GM23248 (cell line): ENCODE results near the gene OR8G5. TPM values are rescaled to one million over a fixed set of nuclear protein-coding genes. Genes with fewer than 3 reads are reported as not detected.
"Not testable (repeated sequence)": the region's sequence is repeated elsewhere in the genome, so short reads cannot be mapped to it uniquely, and the experiment has no call there.

Experiments used
- DNase-seq: peaks from one replicate; pipeline ENCODE4 v3.0.0-alpha.2; 2015
- H2AFZ ChIP-seq: fragments of 200-600 bp; sonication (generic); 2 replicates; pipeline ENCODE4 v1.6.1; 2016; ENCODE audit warnings: antibody characterized with exemption
- H3F3A ChIP-seq: fragments of 200-600 bp; sonication (generic); 2 replicates; pipeline ENCODE4 v1.6.1; 2016; ENCODE audit warnings: mild to moderate bottlenecking, antibody characterized with exemption, mixed run types; ENCODE audit not compliant: insufficient read depth
- H3K27ac ChIP-seq: fragments of 200-600 bp; sonication (generic); 2 replicates; pipeline ENCODE4 v1.5.1; 2016; ENCODE audit warnings: mild to moderate bottlenecking
- H3K27me3 ChIP-seq: fragments of 200-600 bp; sonication (generic); replicated peaks from 2 replicates; pipeline ENCODE4 v1.6.1; 2016; ENCODE audit warnings: mild to moderate bottlenecking; ENCODE audit not compliant: insufficient read depth
- H3K36me3 ChIP-seq: fragments of 200-600 bp; sonication (generic); 2 replicates; pipeline ENCODE4 v1.6.1; 2016; ENCODE audit warnings: low read depth, mild to moderate bottlenecking
- H3K4me1 ChIP-seq: fragments of 200-600 bp; sonication (generic); 2 replicates; pipeline ENCODE4 v1.6.1; 2016; ENCODE audit warnings: mild to moderate bottlenecking; ENCODE audit not compliant: insufficient read depth
- H3K4me2 ChIP-seq: fragments of 200-600 bp; sonication (generic); one replicate; pipeline ENCODE4 v1.6.1; 2016; ENCODE audit warnings: mild to moderate bottlenecking; ENCODE audit not compliant: unreplicated experiment
- H3K4me3 ChIP-seq: fragments of 200-600 bp; sonication (generic); 2 replicates; pipeline ENCODE4 v1.5.1; 2016; ENCODE audit warnings: mild to moderate bottlenecking
- H3K79me2 ChIP-seq: fragments of 200-600 bp; sonication (generic); 2 replicates; pipeline ENCODE4 v1.6.1; 2016; ENCODE audit warnings: mild to moderate bottlenecking; ENCODE audit not compliant: insufficient read depth
- H3K9ac ChIP-seq: fragments of 200-600 bp; sonication (generic); 2 replicates; pipeline ENCODE4 v1.6.1; 2016; ENCODE audit warnings: mild to moderate bottlenecking
- H3K9me2 ChIP-seq: fragments of 200-600 bp; sonication (generic); 2 replicates; pipeline ENCODE4 v1.6.1; 2016; ENCODE audit warnings: mixed run types, mild to moderate bottlenecking, moderate library complexity; ENCODE audit not compliant: insufficient read depth
- H3K9me3 ChIP-seq: fragments of 200-600 bp; sonication (generic); one replicate; pipeline ENCODE4 v1.6.1; 2017; ENCODE audit warnings: low read depth
- H4K20me1 ChIP-seq: fragments of 200-600 bp; sonication (generic); 2 replicates; pipeline ENCODE4 v1.6.0; 2016; ENCODE audit not compliant: insufficient read depth
- EZH2 ChIP-seq: fragments of 200-600 bp; sonication (generic); IDR thresholded peaks from 2 replicates; pipeline ENCODE4 v1.6.1; 2018; ENCODE audit warnings: antibody characterized with exemption, mild to moderate bottlenecking; ENCODE audit not compliant: insufficient read depth, poor library complexity, severe bottlenecking
- EZH2phosphoT487 ChIP-seq: fragments of 200-600 bp; sonication (generic); IDR thresholded peaks from 2 replicates; pipeline ENCODE4 v1.6.1; 2018; ENCODE audit warnings: antibody characterized with exemption, moderate library complexity, mild to moderate bottlenecking, low read depth; ENCODE audit not compliant: insufficient read depth
- WGBS, 2 experiments: methylation state at CpG; one replicate each; pipeline ENCODE4 v1.1.6; 2015 to 2017; ENCODE audit warnings: low lambda C conversion rate in 2 of 2, low coverage in 1 of 2; ENCODE audit errors: missing lambda C conversion rate in 2 of 2; 5-methylcytosine and 5-hydroxymethylcytosine counted together
- in situ Hi-C: fragments of 300-500 bp; cut with MboI; formaldehyde crosslinking; loops from 2 replicates; pipeline ENCODE4 v1.15.0; 2020
- polyA plus RNA-seq: library from polyadenylated mRNA; unstranded; fragments of >200 nt; fragmentation: Nextera tagmentation; extraction: Ambion mirVana; gene quantifications from 2 replicates; pipeline ENCODE4 v1.2.1, GENCODE V29; 2016
- total RNA-seq: library from RNA; depleted of rRNA; stranded (reverse); fragments of >200 nt; shearing (Covaris generic); gene quantifications from 2 replicates; pipeline ENCODE4 v1.2.3, GENCODE V29; 2014

OR8G5 gene
- total and polyA plus RNA-seq, 2 experiments from 2014 or later, result not detected

DNA sequence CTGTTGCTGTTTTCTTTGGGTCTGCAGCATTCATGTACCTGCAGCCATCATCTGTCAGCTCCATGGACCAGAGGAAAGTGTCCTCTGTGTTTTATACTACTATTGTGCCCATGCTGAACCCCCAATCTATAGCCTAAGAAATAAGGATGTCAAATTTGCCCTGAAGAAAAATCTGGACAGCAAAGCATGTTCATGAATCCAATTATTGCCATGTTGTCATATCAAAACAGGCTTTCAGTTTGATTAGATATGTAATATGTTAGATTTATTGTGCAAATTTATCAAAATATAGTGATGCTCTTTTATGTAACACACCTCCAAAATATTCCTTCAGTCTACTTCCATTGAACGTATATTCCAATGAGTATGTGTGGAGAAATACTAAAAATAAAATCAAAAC, 30.7 kb upstream of the OR8G5 start:
- Histone ChIP-seq H3K9me3 (no peaks in the 10 kb centered on the region), H4K20me1 (no peaks in the 10 kb centered on the region), H3K4me1 (no peaks in the 10 kb centered on the region), H3K4me3 (no peak overlapping the region), H3K27me3 (no peaks in the 10 kb centered on the region; the same call in 1 of the 2 replicates), H3K27ac (no peak overlapping the region), H3K79me2 (no peaks in the 10 kb centered on the region), H2AFZ (no peak overlapping the region), H3K36me3 (no peaks in the 10 kb centered on the region), H3K9ac (no peak overlapping the region), H3K9me2 (no peaks in the 10 kb centered on the region), H3K4me2 (no peak overlapping the region), H3F3A (no peaks in the 10 kb centered on the region)
- no peak for TF ChIP-seq EZH2
- no peak for TF ChIP-seq EZH2phosphoT487
- no peak for DNase-seq
- 17 to 33% methylated on average over 1 of the region's 1 CpG for WGBS, 2 experiments
- in situ Hi-C loops, result no loop called here

DNA sequence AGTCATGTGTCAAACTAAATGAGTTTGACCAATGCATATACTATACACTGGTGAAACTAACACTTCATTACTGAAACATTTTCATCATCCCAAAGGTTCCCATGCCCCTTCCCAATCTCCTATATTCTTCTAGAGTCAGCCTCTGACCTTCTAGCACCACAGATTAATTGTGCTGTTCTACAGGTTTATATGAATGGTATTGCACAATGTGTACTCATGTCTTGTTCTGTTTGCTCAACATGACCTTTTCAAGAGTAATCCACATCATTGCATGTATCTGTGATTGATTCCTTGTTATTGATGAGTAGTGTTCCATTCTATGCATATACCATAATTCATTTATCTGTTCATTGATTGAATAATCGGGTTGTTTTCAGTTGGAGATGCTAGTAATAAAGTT, 22.8 kb upstream of the OR8G5 start:
- H4K20me1 ChIP-seq, result no peaks in the 10 kb centered on the region
- in situ Hi-C loops, result no loop called here
- no peak overlapping the region for H3K4me3 ChIP-seq
- no peak overlapping the region for H3K4me2 ChIP-seq
- H3F3A ChIP-seq, result no peaks in the 10 kb centered on the region
- WGBS, 2 experiments, result 37 to 40% methylated on average over 1 of the region's 1 CpG
- TF ChIP-seq EZH2, result no peak
- no peak for TF ChIP-seq EZH2phosphoT487
- H3K27me3 ChIP-seq, result no peaks in the 10 kb centered on the region; the same call in 1 of the 2 replicates
- H3K27ac ChIP-seq, result no peak overlapping the region
- no peaks in the 10 kb centered on the region for H3K9me3 ChIP-seq
- H2AFZ ChIP-seq, result no peak overlapping the region
- DNase-seq, result no peak
- no peaks in the 10 kb centered on the region for H3K79me2 ChIP-seq
- no peaks in the 10 kb centered on the region for H3K36me3 ChIP-seq
- H3K4me1 ChIP-seq, result no peaks in the 10 kb centered on the region
- no peak overlapping the region for H3K9ac ChIP-seq
- H3K9me2 ChIP-seq, result no peaks in the 10 kb centered on the region

DNA sequence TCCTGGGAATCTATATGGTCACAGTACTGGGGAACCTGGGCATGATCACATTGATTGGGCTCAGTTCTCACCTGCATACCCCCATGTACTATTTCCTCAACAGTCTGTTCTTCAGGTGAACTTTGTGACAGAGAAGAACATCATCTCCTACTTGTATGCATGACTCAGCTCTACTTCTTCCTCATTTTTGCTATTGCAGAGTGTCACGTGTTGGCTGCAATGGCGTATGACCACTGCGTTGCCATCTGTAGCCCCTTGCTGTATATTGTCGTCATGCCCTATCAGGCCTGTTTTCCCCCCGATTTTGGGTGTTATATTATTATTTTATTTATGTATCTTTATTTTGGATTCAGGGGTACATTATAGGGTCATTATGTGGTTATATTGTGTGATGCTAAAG, 17.7 kb upstream of the OR8G5 start:
- no peak overlapping the region for H2AFZ ChIP-seq
- TF ChIP-seq EZH2 (no peak), EZH2phosphoT487 (no peak)
- 45 to 47% methylated on average over 5 of the region's 5 CpGs for WGBS, 2 experiments
- H3K36me3 ChIP-seq, result no peaks in the 10 kb centered on the region
- no peak overlapping the region for H3K4me3 ChIP-seq
- in situ Hi-C loops, result no loop called here
- no peaks in the 10 kb centered on the region for H3F3A ChIP-seq
- no peaks in the 10 kb centered on the region for H4K20me1 ChIP-seq
- DNase-seq, result no peak
- no peak overlapping the region for H3K4me2 ChIP-seq
- H3K27ac ChIP-seq, result no peak overlapping the region
- H3K27me3 ChIP-seq, result no peaks in the 10 kb centered on the region; the same call in 1 of the 2 replicates
- H3K4me1 ChIP-seq, result no peaks in the 10 kb centered on the region
- no peaks in the 10 kb centered on the region for H3K9me2 ChIP-seq
- H3K9me3 ChIP-seq, result no peaks in the 10 kb centered on the region
- no peaks in the 10 kb centered on the region for H3K79me2 ChIP-seq
- H3K9ac ChIP-seq, result no peak overlapping the region

DNA sequence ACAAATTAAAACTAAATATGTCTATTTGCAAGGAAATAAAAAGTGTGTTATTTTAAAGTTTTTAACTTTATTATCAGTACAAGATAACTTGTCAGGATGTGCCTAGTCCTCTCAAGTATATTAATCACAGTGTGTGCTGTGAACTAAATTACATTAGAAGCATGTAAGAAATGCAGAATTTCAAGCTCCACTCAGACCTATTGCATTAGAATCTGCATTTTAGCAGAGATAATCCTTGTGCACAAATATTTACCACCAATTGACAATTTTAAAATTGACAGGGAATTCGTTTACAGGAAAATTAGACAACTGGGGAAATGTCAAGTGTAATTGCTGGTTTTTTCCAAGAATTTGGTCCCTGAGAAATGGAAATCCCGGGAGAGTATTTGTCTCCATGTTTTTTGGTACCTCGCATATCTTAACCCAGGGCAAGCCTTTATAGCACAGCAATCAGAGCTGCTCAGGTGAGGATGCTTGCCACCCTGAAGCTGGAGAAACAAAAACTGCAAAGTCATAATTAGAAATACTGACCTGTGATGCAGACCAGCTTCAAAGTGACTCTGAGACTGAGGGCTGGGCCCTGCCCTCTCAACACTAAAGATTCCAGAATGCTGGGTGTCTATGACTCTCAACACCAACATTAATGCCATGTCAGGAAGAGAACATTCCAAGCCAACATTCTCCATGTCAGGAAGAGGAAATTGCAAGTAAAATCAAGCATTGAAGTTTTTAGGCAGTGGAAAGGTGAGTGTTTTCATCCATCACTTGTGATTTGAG, 15.4 kb upstream of the OR8G5 start, which contains the start of gene OR8G1:
Gene OR8G1 (plus strand): TSS at position 475 of the 777 bp plus-strand sequence. CDS start 8,581 bp downstream, outside the sequence.
- in situ Hi-C loops, result no loop called here
- H3F3A ChIP-seq, result no peaks in the 10 kb centered on the region

GRCh38 chr11:124249869-124250268, 6.3 kb upstream of the OR8G5 start:
- in situ Hi-C loops, H3K9me3 ChIP-seq, DNase-seq, H3K9me2 ChIP-seq, H2AFZ ChIP-seq, H3F3A ChIP-seq, H3K4me2 ChIP-seq, H3K4me3 ChIP-seq, H3K79me2 ChIP-seq, H4K20me1 ChIP-seq, H3K4me1 ChIP-seq, H3K9ac ChIP-seq, H3K36me3 ChIP-seq, H3K27me3 ChIP-seq, H3K27ac ChIP-seq: not testable (repeated sequence)
- 55 to 62% methylated on average over 3 of the region's 3 CpGs for WGBS, 2 experiments

More for the DNA sequence above, 15.4 kb upstream of the OR8G5 start, which contains the start of gene OR8G1:
- no peak within 1 kb of the TSS for H3K27ac ChIP-seq
- DNase-seq, result no peak
- H3K4me3 ChIP-seq, result no peak within 1 kb of the TSS
- H3K79me2 ChIP-seq, result no peaks in the 10 kb centered on the region
- TF ChIP-seq EZH2 (no peak), EZH2phosphoT487 (no peak)
- WGBS, 2 experiments, result 28 to 34% methylated on average over 3 of the region's 3 CpGs
- no peaks in the 10 kb centered on the region; the same call in 1 of the 2 replicates for H3K27me3 ChIP-seq
- no peaks in the 10 kb centered on the region for H3K36me3 ChIP-seq
- no peaks in the 10 kb centered on the region for H3K4me1 ChIP-seq
- H3K9me2 ChIP-seq, result no peaks in the 10 kb centered on the region
- no peak within 1 kb of the TSS for H3K4me2 ChIP-seq
- no peaks in the 10 kb centered on the region for H3K9me3 ChIP-seq
- no peak within 1 kb of the TSS for H3K9ac ChIP-seq
- no peaks in the 10 kb centered on the region for H4K20me1 ChIP-seq
- H2AFZ ChIP-seq, result no peak within 1 kb of the TSS

- H3K36me3 ChIP-seq, H4K20me1 ChIP-seq, H3F3A ChIP-seq, DNase-seq, H3K4me1 ChIP-seq, H3K27ac ChIP-seq, H2AFZ ChIP-seq, in situ Hi-C loops, H3K9me3 ChIP-seq, H3K4me2 ChIP-seq, H3K27me3 ChIP-seq, H3K9ac ChIP-seq, H3K79me2 ChIP-seq, H3K4me3 ChIP-seq, H3K9me2 ChIP-seq: not testable (repeated sequence)
- WGBS, 2 experiments, result 42 to 43% methylated on average over 4 of the region's 4 CpGs
Observed at GRCh38 chr11:124265041-124265440, 8.9 kb downstream of the OR8G5 start.

DNA sequence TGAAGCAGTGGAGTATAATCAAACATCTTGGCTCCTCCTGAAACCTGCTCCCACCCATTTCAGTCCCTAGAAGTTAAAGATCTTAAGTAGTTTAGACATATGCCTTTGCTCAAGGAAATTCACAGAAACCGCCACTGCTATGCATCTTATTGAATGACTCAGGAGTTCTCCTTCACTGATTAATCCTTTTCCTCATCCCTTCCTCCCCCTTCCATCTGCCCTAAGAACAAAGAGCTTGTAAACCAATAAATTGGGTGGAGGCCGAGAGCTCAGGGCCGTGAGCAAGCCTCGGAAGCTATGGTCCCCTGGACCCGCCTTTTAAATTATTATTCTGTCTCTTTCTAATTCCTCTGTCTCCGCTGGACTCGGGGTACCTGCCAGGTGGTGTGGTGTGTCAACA, 14.7 kb downstream of the OR8G5 start:
- H2AFZ ChIP-seq, H3K9ac ChIP-seq, H3K4me1 ChIP-seq, H3K36me3 ChIP-seq, H3K9me3 ChIP-seq, H3F3A ChIP-seq, in situ Hi-C loops, H3K79me2 ChIP-seq, H3K4me2 ChIP-seq, DNase-seq, H3K4me3 ChIP-seq, H3K27ac ChIP-seq, H3K9me2 ChIP-seq, H4K20me1 ChIP-seq: not testable (repeated sequence)
- peaks cover 12% of the 10 kb centered on the region; the same call in 1 of the 2 replicates for H3K27me3 ChIP-seq
- WGBS, 2 experiments, result 42 to 46% methylated on average over 7 of the region's 7 CpGs
